Measurements from ENCODE around the gene CWF19L1.

The CWF19L1 gene

DNA sequence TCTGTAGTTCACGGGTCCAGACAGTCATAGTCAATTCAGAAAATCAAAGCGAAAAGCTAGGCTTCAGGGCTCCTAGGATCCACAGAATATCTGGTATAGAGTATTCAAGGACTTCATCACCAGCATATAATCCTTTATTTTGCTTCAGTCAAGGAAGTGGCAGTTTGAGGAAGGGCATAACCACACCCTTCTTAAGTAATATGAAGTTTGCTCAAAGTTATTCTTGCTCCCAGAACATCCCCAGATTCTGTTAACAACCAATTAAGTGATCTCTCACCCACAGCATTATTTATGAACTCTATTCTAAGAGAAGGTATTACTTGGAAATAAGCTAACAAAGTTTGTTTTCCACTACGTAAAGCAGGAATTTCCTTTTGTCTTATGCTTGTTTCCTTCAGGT, 13.2 kb downstream of the CWF19L1 start:
- Histone ChIP-seq H3K27ac (ENCODE audit: insufficient read depth, low read depth, low read length, poor library complexity, severe bottlenecking) (no peak overlapping the region), H3K9me3 (ENCODE audit: control insufficient read depth, low read length) (no peaks in the 10 kb centered on the region), H3K4me1 (ENCODE audit: control insufficient read depth, insufficient read depth, low read length) (no peaks in the 10 kb centered on the region), H3K36me3 (ENCODE audit: control insufficient read depth, insufficient read depth, low read length) (peaks cover 6% of the 10 kb centered on the region), H3K4me3 (ENCODE audit: insufficient read depth, low read depth, low read length) (no peak overlapping the region), H3K27me3 (ENCODE audit: control insufficient read depth, insufficient read depth, low read length, poor library complexity, severe bottlenecking) (no peaks in the 10 kb centered on the region)
- WGBS, 2 experiments: 91 to 93% methylated on average over 3 of the region's 3 CpGs

DNA sequence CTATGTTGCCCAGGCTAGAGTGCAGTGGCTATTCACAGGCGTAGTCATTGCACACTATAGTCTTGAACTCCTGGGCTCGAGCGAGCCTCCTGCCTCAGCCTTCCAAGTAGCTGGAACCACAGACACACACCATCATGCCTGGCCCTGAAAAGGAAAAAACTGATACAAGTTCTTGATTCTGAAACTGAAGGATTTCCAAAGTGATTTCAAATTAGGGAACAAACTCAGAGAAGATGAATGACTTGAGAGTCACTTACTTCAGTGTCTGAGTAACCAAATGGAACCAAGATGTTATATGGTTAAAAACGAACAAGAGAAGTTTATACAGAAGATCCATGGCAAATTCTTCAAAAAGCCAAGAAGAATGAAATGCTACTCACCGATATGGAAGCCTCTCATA, 14.4 kb downstream of the CWF19L1 start:
- no peaks in the 10 kb centered on the region for H3K9me3 ChIP-seq (ENCODE audit: control insufficient read depth, low read length)
- 94 to 95% methylated on average over 5 of the region's 5 CpGs for WGBS, 2 experiments
- H3K4me3 ChIP-seq (ENCODE audit: insufficient read depth, low read depth, low read length): no peak overlapping the region
- no peak overlapping the region for H3K27ac ChIP-seq (ENCODE audit: insufficient read depth, low read depth, low read length, poor library complexity, severe bottlenecking)
- peaks cover 14% of the 10 kb centered on the region for H3K36me3 ChIP-seq (ENCODE audit: control insufficient read depth, insufficient read depth, low read length)
- no peaks in the 10 kb centered on the region for H3K27me3 ChIP-seq (ENCODE audit: control insufficient read depth, insufficient read depth, low read length, poor library complexity, severe bottlenecking)
- H3K4me1 ChIP-seq (ENCODE audit: control insufficient read depth, insufficient read depth, low read length): no peaks in the 10 kb centered on the region

DNA sequence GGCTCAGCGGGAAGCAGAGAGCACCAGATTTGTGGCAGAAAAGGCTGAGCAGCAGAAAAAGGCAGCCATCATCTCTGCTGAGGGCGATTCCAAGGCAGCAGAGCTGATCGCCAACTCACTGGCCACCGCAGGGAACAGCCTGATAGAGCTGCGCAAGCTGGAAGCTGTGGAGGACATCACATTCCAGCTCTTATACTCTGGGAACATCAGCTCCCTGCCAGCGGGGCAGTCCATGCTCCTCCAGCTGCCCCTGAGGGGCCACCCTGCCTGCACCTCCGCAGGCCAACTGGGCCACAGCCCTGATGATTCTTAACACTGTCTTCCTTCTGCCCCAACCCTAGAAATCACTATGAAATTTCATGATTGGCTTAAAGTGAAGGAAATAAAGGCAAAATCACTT, 18.6 kb downstream of the CWF19L1 start:
- Histone ChIP-seq H3K36me3 (ENCODE audit: control insufficient read depth, insufficient read depth, low read length) (peaks cover 22% of the 10 kb centered on the region), H3K4me1 (ENCODE audit: control insufficient read depth, insufficient read depth, low read length) (no peaks in the 10 kb centered on the region), H3K4me3 (ENCODE audit: insufficient read depth, low read depth, low read length) (no peak overlapping the region), H3K27ac (ENCODE audit: insufficient read depth, low read depth, low read length, poor library complexity, severe bottlenecking) (no peak overlapping the region), H3K27me3 (ENCODE audit: control insufficient read depth, insufficient read depth, low read length, poor library complexity, severe bottlenecking) (no peaks in the 10 kb centered on the region), H3K9me3 (ENCODE audit: control insufficient read depth, low read length) (no peaks in the 10 kb centered on the region)
- 95 to 96% methylated on average over 7 of the region's 7 CpGs for WGBS, 2 experiments

GRCh38 chr10:100245484-100246220, 21.8 kb downstream of the CWF19L1 start:
- WGBS, 2 experiments: 92 to 96% methylated on average over 4 to 5 of the region's 5 CpGs
- Histone ChIP-seq H3K27me3 (ENCODE audit: control insufficient read depth, insufficient read depth, low read length, poor library complexity, severe bottlenecking) (no peaks in the 10 kb centered on the region), H3K4me1 (ENCODE audit: control insufficient read depth, insufficient read depth, low read length) (no peaks in the 10 kb centered on the region), H3K27ac (ENCODE audit: insufficient read depth, low read depth, low read length, poor library complexity, severe bottlenecking) (no peak overlapping the region), H3K4me3 (ENCODE audit: insufficient read depth, low read depth, low read length) (no peak overlapping the region), H3K9me3 (ENCODE audit: control insufficient read depth, low read length) (no peaks in the 10 kb centered on the region), H3K36me3 (ENCODE audit: control insufficient read depth, insufficient read depth, low read length) (peaks cover 29% of the 10 kb centered on the region)

DNA sequence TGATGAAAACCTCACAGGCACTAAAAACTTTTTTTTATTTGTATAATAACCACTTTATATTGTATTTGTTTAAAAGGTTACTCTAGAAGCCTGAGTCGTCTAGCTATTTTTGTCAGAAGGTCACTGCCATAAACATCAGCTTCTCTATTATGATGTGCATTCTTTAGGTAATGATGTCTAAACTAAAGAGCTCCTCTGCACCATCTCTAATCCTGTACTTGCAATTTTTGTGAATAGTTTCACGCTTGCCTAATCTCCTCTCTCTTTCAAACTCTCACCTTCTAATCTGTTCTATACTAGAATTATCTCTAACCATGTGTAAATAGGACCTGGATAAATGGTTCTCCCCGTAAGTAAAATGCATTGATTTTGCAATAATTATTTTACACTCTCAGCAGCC, 27.6 kb downstream of the CWF19L1 start:
- Histone ChIP-seq H3K4me1 (ENCODE audit: control insufficient read depth, insufficient read depth, low read length) (no peaks in the 10 kb centered on the region), H3K27ac (ENCODE audit: insufficient read depth, low read depth, low read length, poor library complexity, severe bottlenecking) (no peak overlapping the region), H3K36me3 (ENCODE audit: control insufficient read depth, insufficient read depth, low read length) (peaks cover 20% of the 10 kb centered on the region), H3K4me3 (ENCODE audit: insufficient read depth, low read depth, low read length) (no peak overlapping the region), H3K9me3 (ENCODE audit: control insufficient read depth, low read length) (no peaks in the 10 kb centered on the region), H3K27me3 (ENCODE audit: control insufficient read depth, insufficient read depth, low read length, poor library complexity, severe bottlenecking) (no peaks in the 10 kb centered on the region)
- 100% methylated on average over 2 to 3 of the region's 3 CpGs for WGBS, 2 experiments

DNA sequence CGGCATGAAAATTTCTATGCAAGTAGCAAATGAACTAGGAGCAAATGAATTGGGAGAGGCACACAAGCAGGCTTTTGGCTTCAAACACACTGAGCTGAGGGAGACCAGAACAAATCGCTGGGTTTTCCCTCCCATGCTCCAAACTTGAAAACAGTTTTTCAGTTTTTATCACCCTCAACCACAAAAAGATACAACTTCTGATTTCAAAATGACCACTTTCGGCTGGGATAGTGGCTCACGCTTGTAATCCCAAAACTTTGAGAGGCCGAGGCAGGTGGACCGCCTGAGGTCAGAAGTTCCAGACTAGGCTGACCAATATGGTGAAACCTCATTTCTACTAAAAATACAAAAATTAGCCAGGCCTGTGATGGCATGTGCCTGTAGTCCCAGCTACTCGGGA, 29.0 kb downstream of the CWF19L1 start:
- 83 to 97% methylated on average over 7 of the region's 7 CpGs for WGBS, 2 experiments
- H3K36me3 ChIP-seq (ENCODE audit: control insufficient read depth, insufficient read depth, low read length): peaks cover 16% of the 10 kb centered on the region
- no peaks in the 10 kb centered on the region for H3K9me3 ChIP-seq (ENCODE audit: control insufficient read depth, low read length)
- no peaks in the 10 kb centered on the region for H3K4me1 ChIP-seq (ENCODE audit: control insufficient read depth, insufficient read depth, low read length)
- no peak overlapping the region for H3K4me3 ChIP-seq (ENCODE audit: insufficient read depth, low read depth, low read length)
- H3K27ac ChIP-seq (ENCODE audit: insufficient read depth, low read depth, low read length, poor library complexity, severe bottlenecking): no peak overlapping the region
- H3K27me3 ChIP-seq (ENCODE audit: control insufficient read depth, insufficient read depth, low read length, poor library complexity, severe bottlenecking): no peaks in the 10 kb centered on the region

DNA sequence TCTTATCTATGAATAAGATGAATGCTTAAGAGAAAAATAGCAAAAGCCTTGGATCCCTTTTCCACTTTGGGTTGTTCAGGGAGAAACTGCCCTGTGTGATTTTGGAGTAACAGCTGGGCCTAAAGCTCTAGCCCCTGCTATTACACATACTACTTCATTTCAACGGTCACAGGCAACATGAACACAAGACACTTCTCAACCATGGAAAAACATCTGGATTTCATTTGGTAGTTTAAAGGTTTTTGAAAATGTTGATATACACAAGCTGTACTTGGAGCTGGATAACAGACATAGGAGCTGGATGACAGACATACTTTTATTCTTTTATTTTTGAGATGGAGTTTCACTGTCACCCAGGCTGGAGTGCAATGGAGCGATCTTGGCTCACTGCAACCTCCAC, 35.3 kb downstream of the CWF19L1 start:
- Histone ChIP-seq H3K9me3 (ENCODE audit: control insufficient read depth, low read length) (no peaks in the 10 kb centered on the region), H3K36me3 (ENCODE audit: control insufficient read depth, insufficient read depth, low read length) (peaks cover 7% of the 10 kb centered on the region), H3K27me3 (ENCODE audit: control insufficient read depth, insufficient read depth, low read length, poor library complexity, severe bottlenecking) (no peaks in the 10 kb centered on the region), H3K4me3 (ENCODE audit: insufficient read depth, low read depth, low read length) (no peak overlapping the region), H3K27ac (ENCODE audit: insufficient read depth, low read depth, low read length, poor library complexity, severe bottlenecking) (no peak overlapping the region), H3K4me1 (ENCODE audit: control insufficient read depth, insufficient read depth, low read length) (no peaks in the 10 kb centered on the region)
- 91 to 100% methylated on average over 2 of the region's 2 CpGs for WGBS, 2 experiments

GRCh38 chr10:100229819-100230422, 37.5 kb downstream of the CWF19L1 start:
- Histone ChIP-seq H3K27me3 (ENCODE audit: control insufficient read depth, insufficient read depth, low read length, poor library complexity, severe bottlenecking) (no peaks in the 10 kb centered on the region), H3K36me3 (ENCODE audit: control insufficient read depth, insufficient read depth, low read length) (peaks cover 7% of the 10 kb centered on the region), H3K27ac (ENCODE audit: insufficient read depth, low read depth, low read length, poor library complexity, severe bottlenecking) (no peak overlapping the region), H3K4me1 (ENCODE audit: control insufficient read depth, insufficient read depth, low read length) (no peaks in the 10 kb centered on the region), H3K9me3 (ENCODE audit: control insufficient read depth, low read length) (no peaks in the 10 kb centered on the region), H3K4me3 (ENCODE audit: insufficient read depth, low read depth, low read length) (peak overlapping the region; percentile 96)
- WGBS, 2 experiments: 78 to 79% methylated on average over 21 of the region's 21 CpGs

DNA sequence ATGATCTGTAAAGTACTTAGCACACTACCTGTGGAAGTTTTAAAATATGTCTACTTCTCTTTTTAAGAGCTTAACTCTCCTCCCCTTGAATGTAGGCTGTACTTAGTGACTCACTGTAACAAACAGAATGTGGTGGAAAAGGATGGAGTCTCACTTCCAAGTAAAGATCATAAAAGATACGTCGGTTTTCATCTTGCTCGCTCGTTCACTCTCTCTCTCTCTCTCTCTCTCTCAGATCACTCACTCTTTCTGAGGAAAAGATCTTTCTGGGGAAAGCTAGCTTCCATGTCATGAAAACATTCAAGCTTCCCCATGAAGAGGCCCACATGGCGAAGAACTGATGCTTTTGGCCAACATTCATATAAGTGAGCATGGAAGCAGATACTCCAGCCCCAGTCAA, 43.6 kb downstream of the CWF19L1 start:
- Histone ChIP-seq H3K27ac (ENCODE audit: insufficient read depth, low read depth, low read length, poor library complexity, severe bottlenecking) (no peak overlapping the region), H3K36me3 (ENCODE audit: control insufficient read depth, insufficient read depth, low read length) (peaks cover 19% of the 10 kb centered on the region), H3K4me3 (ENCODE audit: insufficient read depth, low read depth, low read length) (no peak overlapping the region), H3K27me3 (ENCODE audit: control insufficient read depth, insufficient read depth, low read length, poor library complexity, severe bottlenecking) (no peaks in the 10 kb centered on the region), H3K4me1 (ENCODE audit: control insufficient read depth, insufficient read depth, low read length) (no peaks in the 10 kb centered on the region), H3K9me3 (ENCODE audit: control insufficient read depth, low read length) (no peaks in the 10 kb centered on the region)
- 86 to 88% methylated on average over 5 of the region's 5 CpGs for WGBS, 2 experiments

DNA sequence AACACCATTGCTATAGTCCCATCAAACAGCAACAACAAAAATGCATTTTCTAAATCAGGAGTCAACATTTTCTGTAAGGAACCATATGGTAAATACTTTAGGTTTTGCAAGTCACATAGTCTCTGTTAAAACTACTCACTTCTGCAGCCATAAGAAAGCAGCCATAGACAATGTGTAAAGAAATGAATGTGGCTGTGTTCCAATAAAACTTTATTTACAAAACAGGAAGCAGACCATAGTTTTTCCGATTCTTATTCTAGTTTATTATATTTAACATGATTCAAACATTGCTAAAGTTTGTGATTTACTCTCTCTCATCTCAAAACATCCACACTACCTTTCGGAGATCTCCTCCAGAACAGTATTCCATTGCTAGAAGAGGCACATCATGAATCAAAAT, 44.9 kb downstream of the CWF19L1 start:
- no peaks in the 10 kb centered on the region for H3K27me3 ChIP-seq (ENCODE audit: control insufficient read depth, insufficient read depth, low read length, poor library complexity, severe bottlenecking)
- WGBS, 2 experiments: 93 to 100% methylated on average over 1 of the region's 2 CpGs
- no peak overlapping the region for H3K4me3 ChIP-seq (ENCODE audit: insufficient read depth, low read depth, low read length)
- peaks cover 26% of the 10 kb centered on the region for H3K36me3 ChIP-seq (ENCODE audit: control insufficient read depth, insufficient read depth, low read length)
- H3K9me3 ChIP-seq (ENCODE audit: control insufficient read depth, low read length): no peaks in the 10 kb centered on the region
- H3K27ac ChIP-seq (ENCODE audit: insufficient read depth, low read depth, low read length, poor library complexity, severe bottlenecking): no peak overlapping the region
- H3K4me1 ChIP-seq (ENCODE audit: control insufficient read depth, insufficient read depth, low read length): no peaks in the 10 kb centered on the region
